ENCODE data around the gene CTDSPL2. TPM values are rescaled to one million over a fixed set of nuclear protein-coding genes. Genes with fewer than 3 reads are reported as not detected.
A peak's percentile ranks its signal among the peaks of the same experiment; 100 is the strongest.

Gene CTDSPL2
- total and polyA plus RNA-seq, 2 of the 8 experiments (the other 6 are each of a cell fraction or from before 2014, with no cell fraction given): 25.2 to 64.7 TPM

DNA sequence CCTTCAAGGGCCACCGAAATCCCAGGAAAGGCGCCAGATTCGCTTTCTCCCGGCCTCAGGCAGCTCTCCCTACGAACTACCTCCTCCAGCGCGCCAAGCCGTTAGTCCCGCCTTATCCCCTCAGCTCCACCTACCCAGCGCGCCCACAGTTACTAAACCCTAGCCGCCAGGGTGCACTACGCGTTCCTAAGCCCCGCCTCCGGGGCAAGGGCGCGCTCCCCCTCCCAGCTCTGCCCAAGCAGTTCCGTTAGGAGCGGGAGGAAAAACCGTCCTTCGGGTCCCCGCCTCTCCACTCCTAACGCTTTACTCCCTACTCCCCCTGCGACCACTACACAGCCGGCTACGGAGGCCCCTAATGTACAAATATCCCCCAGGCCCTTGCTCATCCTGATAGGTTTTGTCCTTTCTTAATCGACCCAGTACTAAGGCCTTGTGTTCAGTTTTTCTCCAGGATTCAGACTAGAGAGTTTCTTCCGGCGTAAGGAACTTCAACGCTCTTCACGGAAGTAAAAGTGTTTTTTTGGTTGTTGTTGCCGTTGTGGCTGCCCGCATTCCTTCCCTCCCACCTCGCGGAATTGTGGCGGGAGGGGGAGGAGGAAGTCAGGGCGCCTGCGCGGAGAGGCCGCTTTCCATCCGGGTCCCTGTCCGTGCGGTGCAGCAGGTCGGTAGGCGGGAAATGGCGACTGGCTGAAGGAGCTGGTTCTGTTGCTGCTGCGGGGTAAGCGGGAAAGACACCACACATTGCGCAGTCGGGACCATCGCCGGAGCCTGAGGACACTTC lies at the start of gene CTDSPL2 (continued):
- peak; percentile 97 for TF ChIP-seq POLR2AphosphoS5 (IDR thresholded peaks at IDR 0.05; ENCODE audit: low read depth, low read length)
- TF ChIP-seq CTCF (IDR thresholded peaks at IDR 0.05; ENCODE audit: control extremely low read depth in 1 of 3, insufficient read depth in 1 of 3, low read depth in 1 of 3, low read length in 3 of 3): peak in 2 of 3 experiments; percentile 0 to 47; a peak in 2 of 4 replicates
- TF ChIP-seq TCF12 (IDR thresholded peaks at IDR 0.05; ENCODE audit: low read depth, low read length): no peak
- TF ChIP-seq RAD21 (IDR thresholded peaks at IDR 0.05 in 1 of 2, conservative IDR thresholded peaks at IDR 0.05 in 1 of 2; ENCODE audit: low read depth in 2 of 2, low read length in 2 of 2): 0 out of 4 replicates have a peak, but pooled peaks of 1 of the 2 experiments have one; percentile 6
- no peak for TF ChIP-seq CBX8 (IDR thresholded peaks at IDR 0.05; ENCODE audit: borderline replicate concordance, low read depth, low read length)
- TF ChIP-seq SIN3A (conservative IDR thresholded peaks at IDR 0.05 in 1 of 2, IDR thresholded peaks at IDR 0.05 in 1 of 2; ENCODE audit: low read depth in 1 of 2, low read length in 2 of 2): 0 out of 4 replicates have a peak, but pooled peaks of 1 of the 2 experiments have one; percentile 32
- TF ChIP-seq NRF1 (IDR thresholded peaks at IDR 0.05; ENCODE audit: low read depth, low read length): peak; percentile 63
- no peak for TF ChIP-seq USF2 (IDR thresholded peaks at IDR 0.05; ENCODE audit: low read length)
